ENCODE results near the gene CCDC12.
"Not testable (repeated sequence)": the region's sequence is repeated elsewhere in the genome, so short reads cannot be mapped to it uniquely, and the experiment has no call there.

The CCDC12 gene

DNA sequence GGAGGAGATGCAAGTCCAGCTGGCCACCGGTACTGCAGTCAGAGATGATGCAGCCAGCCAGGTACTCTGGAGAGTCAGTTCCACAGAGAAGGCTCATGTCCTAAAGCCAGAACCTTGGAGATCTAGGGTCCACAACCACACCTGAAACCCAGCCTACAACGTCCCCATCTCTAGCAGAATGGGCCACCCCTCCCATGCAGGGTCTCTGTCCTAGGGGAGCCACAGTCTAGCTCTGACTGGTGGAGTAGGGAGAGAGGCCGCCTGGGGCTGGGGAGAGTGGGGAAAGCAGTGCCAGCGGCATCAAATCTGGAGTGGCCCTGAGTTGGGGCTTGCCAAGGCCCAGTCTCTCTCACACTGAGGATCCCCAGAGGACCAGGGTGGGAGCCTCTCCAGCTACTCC is 55.5 kb downstream of the CCDC12 start:
- DNase-seq, result no peak

DNA sequence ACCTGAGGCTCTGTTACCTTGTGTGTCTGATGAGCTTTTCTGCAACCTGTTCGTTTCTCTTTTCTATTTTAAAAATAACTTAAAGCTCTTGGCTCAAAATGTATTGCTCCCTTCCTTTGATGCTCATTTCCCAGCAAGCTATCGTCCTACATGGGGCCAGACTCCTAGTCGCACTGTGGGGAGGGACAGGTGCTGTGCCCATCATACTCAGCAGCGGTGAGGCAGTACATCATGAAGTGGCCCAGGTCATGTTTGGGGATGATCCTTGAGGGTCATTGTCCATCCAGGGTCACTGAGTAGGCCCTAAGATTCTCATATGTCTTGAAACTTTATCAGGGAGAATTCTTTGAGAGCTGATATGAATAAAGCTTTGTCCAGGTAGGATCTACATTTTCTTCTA is 57.9 kb downstream of the CCDC12 start:
- DNase-seq, result no peak

DNA sequence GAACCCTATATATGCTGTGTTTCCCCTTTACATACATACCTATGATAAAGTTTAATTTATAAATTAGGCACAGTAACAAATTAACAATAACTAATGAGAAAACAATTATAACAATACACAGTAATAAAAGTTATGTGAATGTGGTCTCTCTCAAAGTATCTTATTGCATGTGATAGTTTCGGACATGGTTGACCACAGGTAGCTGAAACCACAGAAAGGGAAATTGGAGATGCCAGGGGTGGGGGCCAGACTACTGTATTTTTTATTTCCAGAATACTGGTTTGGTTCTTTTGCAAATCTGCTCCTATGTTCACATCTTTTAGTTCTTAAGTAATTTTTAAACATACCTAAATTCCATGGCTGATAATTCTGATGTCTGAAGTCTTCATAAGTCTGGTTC is 58.3 kb downstream of the CCDC12 start:
- no peak for DNase-seq

DNA sequence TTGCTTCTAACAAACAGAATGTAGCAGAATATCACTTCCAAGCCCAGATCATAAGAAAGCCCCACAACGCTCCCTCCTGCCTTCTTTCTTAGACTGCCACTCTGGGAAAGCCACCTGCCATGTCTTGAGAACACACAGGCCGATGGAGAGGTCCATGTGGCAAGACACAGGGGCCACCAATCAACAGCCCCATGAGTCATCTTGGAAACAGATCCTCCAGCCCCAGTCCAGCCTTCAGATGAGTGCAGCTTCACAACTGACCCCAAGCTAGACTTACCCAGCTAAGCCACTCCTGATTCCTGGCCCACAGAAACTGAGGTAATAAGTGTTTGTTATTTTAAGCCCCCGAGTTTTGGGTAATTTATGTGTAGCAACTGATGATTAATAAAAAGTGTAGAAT is 59.3 kb downstream of the CCDC12 start:
- no peak for DNase-seq

DNA sequence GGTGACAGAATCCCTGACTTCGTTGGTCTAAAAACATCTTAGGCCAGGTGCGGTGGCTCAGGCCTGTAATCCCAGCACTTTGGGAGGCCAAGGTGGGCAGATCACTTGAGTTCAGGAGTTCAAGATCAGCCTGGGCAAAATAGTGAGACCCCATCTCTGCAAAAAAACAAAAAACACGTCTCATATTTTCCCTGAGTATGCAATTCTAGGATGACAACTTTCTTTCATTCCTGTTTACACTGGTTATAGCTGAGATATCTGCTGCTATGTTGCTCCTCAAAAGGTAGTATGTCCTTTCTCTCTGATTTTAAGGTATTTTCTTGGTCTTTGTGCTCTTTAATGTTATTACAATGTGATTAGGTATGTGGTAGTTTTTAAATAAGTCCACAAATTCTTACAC is 59.7 kb downstream of the CCDC12 start:
- DNase-seq, result no peak

DNA sequence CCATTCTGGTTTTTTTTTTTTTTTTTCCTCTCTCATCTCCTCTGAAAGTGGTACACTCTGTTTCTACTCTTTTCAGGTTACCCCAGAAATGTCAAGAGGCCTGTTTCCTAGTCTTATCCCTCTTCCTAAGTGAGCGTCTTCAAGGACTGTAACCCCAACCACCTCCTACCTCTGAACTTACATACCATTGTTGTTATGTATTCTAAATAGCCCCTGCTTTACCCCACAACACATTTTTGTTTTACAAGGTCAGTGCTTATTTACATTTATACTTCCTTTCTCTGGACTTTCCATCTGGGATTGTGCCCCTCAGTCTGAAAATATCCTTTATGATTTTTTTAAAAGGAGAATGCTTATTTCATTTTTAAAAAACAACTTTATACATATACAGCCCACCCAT is 60.3 kb downstream of the CCDC12 start:
- no peak for DNase-seq

DNA sequence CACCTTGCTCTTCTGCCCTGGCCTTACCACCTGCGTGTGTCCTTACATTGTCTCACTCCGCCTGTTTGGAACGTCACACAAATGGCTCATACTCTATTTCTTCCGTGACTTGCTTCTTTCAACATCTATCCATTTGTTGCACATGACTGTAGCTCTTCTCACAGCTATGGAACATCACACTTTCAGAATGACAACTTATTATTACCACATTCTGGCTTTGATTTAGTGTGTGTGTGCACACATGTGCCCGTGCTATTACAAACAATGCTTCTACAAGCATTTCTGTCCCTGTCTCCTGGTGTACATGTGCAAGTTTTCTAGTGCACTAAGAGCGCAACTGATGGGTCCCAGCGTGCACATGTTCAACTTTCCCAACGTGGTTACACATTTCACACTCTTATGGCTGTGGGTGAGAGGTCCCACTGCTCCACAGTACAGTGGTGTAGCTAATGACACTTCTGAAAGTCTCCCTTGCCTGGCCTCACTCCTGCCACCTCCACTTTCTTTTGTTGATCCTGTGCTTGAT is 61.2 kb downstream of the CCDC12 start:
- DNase-seq, result no peak

DNA sequence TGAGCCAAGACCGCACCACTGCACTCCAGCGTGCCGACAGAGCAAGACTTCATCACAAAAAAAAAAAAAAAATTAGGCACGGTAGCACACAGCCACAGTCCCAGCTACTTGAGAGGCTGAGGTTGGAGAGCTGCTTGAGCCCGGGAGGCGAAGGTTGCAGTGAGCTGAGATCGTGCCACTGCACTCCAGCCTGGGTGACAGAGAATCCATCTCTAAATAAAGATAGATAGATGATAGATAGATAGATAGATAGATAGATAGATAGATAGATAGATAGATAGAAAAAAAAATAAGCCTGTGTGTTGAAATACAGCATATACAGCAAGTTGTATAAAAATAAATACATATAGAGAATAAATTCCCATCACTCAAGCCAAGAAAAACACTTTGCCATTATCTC is 61.7 kb downstream of the CCDC12 start:
- DNase-seq, result no peak

DNA sequence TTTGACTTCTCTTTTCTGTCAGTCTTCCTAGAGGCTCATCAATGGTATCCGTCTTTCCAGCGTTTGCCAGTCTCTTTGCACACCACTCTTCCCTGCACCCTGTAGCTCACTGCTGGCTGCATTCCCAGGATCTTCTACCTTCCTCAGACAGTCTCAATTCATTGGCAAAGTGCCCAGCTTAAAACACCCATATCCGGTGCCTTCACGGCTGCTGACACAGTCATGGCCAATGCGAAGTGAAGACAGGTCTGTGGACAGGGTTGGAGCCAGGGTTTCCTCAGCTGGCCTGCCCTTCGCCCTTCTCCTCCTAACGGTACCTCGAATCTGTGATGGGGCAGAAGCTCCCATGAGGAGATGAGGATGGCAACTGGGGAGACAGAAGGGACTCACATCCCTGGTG is 62.9 kb downstream of the CCDC12 start:
- no peak for DNase-seq

DNA sequence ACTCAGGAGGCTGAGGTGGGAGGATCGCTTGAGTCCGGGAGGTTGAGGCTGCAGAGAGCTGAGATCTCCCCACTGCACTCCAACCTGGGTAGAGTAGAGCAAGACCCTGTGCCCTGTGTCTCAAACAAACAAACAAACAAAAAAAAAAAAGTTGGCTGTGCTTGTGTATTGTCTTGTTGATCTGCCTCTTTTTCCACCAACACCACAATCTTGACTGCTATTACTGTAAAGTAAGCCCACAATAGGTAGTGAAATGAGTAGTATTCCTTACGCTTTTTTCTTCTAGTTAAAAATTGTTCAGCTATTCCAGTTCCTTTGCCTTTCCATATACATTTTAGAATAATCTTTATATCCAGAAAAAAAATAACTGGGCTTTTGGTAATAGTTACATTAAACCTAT is 63.6 kb downstream of the CCDC12 start:
- DNase-seq, result no peak

DNA sequence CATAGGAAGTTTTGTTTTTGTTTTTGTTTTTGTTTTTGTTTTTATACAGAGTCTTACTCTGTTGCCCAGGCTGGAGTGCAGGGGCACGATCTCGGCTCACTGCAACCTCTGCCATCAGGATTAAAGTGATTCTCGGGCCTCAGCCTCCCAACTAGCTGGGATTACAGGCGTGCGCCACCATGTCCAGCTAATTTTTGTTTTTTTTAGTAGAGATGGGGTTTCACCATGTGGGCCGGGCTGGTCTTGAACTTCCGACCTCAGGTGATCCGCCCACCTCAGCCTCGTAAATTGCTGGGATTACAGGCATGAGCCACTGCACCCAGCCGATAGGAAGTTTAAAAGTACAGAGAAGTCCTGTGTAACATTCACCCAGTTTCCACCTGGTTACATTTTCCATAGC is 65.6 kb downstream of the CCDC12 start:
- DNase-seq, result not testable (repeated sequence)

DNA sequence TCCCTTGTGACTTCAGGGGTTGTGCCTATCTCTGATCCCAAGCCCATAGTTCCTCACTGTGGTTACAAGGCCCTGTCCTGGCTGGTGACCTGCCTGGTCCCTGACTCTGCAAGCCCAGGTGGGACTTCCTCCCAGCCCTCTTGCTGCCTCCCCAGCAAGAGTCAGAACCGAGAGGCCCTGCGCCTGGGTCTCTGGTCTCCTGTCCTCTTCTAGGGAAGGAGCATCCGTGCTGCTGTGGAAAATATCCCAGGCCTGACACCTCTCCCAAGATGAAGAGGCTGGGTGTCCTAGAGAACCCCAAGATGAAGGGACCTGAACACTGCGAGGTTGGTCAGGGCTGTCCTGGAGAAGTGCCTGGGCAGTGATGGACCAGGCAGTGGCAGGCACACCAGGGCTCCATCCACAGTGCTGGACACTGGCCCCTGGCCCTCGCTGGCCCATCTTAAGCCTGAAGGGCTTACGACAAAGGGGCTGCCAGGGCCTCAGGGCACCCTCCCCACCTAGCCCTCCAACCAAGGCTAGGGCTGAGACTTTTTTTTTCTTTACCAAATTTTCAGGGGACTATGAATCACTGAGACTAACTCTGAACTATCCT is 66.3 kb downstream of the CCDC12 start:
- no peak for DNase-seq

DNA sequence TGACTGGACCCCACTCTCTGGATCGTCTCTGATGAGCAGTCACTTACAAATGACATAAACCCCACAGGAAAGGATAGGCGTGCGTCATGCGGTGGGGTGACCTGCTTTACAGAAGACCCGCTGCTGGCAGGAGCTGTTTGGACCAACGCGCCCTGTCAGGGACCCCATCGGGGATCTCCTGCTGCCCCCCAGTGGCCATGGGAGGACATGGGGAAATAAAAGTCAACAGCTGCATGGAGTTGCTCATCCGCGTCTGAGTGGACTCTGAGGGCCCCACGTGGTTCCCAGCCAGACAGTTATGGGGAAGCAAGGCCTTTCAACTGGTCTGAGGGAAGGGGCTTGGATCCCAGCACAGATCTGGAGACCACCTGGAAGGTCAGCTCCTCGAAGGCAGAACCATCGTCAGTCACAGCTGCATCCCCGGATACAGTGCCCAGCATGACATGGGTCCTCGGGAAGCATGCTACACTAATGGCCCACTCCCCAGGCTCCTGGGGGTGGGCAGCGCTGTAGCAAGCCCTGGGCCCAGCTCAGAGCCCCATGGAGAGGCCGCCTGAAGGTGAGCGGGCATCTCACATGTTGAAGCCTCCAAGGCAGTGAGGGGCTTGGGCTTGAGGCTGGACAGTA is 66.9 kb downstream of the CCDC12 start:
- DNase-seq, result peak; percentile 77

DNA sequence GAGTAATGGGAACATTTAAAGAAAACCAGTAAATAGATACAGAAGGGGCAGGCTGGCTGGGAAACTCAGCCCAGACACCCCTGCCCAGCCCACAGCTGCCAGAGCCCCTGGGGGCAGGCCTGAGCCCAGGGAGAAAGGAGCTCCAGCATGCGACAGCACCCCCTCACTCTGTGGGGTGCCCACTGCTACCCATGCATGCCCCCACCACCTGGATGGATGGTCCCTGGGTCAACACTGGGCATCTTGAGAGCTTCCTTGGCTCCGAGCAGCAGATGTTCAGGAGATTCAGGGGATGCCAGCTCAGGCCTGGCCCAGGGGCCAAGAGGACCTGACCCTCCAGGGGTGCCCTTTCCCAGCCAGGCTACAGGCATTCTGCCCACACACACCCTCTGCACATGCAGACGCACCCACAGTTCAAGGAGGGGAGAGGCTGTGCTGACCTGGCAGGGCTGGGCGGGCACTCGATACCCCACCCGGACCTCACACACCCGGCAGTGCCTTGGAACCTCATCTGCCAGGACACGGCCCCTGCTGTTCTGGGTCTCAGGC is 67.5 kb downstream of the CCDC12 start:
- DNase-seq, result no peak

DNA sequence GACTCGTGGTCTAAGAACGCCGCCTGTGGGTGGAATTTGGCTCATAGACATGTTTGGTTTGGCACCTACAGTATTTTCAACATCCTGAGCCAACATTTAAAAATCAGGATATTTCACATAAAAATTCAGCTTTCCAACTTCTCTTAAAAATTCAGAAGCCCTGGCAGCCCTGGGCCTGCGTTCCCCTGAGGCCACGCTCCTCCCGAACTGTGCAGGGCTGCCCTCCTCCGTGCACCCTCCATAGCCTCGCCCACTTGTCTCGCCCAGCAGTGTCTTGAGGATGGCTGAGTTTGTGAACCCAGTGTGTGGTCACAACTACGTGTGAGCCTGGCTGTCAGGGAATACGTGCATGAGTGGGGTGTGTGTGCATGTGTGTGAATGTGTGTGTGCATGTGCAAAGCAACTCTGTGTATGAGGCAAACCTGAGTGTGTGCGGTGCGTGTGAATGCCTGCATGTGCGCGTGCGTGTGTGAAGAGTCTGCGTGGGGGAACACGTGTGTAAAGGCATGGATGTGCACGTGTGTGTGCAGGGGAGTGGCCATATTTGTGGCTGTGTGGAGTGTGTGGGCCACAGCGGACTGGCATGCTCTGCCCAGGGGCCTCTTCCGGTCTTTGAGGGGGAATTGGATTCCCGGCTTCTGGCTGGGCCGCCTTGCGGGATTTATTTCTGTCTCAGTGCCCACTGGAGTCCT is 68.1 kb downstream of the CCDC12 start:
- DNase-seq, result no peak

DNA sequence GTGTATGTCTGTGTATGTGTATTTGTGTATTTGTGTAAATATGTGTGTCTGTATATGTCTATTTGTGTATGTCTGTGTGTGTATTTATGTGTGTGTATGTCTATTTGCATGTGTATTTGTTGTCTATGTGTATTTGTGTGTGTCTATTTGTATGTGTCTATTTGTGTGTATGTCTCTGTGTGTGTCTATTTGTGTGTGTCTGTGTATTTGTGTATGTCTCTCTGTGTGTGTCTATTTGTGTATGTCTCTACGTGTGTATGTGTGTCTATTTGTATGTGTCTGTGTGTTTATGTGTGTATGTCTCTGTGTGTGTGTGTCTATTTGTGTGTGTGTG is 68.6 kb downstream of the CCDC12 start:
- DNase-seq, result no peak

DNA sequence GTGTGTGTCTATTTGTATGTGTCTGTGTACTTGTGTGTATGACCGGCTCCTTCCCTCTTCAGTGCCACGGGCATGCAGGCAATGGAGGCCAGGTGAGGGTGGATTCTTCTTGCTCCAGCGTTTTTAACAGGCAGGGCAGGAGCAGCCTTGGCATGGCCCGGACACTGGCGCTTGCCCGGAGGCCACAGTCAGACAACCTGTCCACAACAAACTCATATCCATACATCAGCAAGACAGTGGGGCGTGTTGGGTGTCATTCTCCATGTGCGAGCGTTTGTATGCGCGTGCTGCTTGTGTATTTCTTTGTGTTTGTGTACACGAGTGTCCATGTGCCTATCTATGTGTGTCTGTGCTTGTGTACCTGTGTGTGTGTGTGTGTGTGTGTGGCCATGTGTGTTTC is 69.3 kb downstream of the CCDC12 start:
- DNase-seq, result no peak

DNA sequence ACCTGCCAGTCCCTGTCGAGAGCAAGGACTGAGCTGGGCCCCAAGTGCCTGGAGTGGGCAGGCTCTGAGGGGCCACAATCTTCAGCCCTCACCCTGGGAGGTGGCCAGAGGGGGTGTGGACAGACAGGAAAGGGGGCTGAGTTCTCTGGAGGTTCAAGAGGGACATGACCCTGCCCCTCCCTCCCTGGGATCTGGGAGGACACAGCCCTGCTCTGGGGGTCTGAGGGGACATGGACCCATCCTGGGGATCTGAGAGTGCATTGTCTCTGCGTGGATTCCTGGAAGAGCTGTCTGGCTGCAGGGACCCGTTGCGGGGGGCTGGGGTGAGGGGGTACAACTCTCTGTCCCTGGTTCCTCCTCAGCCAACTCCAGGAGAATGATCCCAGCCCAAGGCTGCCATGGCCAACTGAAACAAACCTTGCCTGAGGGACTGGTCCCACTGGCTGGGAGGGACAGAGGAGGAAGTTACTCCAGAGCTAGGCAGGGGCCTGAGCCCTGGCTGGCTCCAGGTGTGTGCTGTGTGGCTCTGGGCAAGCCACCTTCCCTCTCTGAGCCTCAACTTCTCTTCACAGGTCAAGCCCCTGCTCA is 70.0 kb downstream of the CCDC12 start:
- no peak for DNase-seq

DNA sequence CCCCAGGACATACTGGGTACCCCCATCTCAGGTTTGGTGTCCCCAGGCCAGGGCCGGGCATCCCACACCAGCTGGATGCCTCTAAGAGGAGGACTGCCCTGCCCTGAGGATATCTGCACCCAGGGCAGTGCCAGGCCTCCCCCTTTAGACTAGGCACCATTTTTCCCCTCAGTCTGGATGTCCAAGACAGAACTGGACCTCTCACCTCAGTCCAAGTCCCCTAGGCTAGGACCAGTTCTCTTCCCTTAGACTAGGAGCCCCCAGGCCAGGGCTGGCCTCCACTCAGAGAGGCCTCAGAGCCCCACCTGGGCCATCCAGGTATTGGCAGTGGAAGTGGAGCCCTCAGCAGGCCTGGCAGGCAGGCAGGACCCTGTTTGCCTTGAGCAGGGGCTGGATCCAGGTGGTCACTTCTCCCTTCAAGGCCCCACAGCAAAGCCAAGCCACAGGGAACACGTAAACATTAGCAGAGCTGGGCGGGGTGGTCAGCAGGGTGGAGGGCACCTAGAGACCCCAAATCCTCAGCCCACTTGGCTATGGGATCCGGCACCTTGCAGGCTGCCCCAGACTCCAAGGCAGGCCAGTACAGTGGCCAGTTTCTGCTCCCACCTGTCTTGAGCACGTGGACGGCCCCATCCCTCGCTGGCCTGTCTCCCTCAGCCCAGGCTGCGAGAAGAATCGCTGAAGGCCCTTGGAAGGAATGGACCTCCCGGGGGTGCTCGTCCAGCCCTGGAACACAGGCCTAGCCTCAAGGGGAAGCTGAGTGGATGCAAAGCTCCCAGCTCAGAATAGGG is 70.7 kb downstream of the CCDC12 start:
- no peak for DNase-seq

DNA sequence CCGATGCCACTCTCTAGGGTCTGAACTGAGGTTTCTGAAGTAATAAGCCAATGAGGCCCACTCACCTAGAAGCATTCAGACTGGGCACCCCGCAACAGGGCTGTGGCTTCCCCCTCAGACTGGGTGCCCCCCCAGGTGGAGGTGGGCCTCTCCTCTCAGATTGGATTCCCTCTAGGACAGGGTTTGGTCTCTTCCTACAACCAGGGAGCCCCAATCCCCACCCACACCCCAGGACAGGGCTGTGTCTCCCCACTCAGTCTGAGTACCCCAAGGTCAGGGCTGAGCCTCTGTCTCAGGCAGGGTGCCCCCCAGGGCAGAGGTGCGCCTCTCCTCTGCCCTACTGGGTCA is 71.4 kb downstream of the CCDC12 start:
- no peak for DNase-seq

DNA sequence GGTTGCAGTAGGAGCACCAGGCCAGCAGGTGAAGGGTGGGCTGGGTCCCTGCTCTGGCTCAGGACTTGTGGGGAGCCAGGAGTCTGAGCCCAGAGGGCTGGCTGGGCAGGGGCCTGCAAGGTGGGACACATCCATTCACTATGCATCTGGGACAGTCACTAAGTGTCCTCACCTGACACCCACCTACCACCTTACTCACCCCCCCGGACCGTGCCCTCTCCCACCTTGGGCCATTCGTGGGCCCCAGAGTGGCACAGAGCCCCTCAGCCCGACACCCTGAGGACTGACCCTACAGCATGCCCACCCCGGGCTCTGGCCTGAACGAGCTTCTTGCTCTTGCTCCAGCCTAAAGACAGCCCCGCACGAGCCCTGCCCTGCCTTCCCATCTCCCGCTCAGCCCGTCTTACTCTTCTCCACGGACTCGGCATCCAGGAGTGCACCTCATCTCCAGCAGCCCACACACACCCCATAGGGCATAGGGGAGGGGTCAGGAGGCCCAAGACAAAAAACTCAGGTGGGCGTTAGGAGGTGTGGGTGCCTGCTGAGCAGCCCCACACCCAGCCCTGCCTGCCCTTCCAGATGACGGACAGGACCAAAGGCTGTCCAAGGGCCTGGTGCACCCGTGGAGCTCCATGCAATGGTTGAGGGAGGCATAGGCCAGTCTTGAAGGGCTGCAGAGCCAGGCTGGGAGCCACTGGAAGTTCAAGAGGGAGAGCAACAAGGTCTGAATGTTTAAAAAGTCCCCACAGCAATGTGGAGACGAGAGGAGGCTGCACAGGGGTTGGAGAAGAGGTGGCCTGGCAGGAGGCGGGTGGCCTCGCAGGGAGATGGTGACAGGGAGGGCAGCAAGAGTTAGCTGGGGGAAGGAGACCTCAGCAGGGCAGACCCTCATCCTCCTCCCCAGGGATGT is 72.0 kb downstream of the CCDC12 start:
- no peak for DNase-seq
